Measurements from ENCODE around the gene RNASE8. TPM values are rescaled to one million over a fixed set of nuclear protein-coding genes. Genes with fewer than 3 reads are reported as not detected.

Gene RNASE8
- total and polyA plus RNA-seq, 2 of the 4 experiments (the other 2 are of a cell fraction), result not detected

DNA sequence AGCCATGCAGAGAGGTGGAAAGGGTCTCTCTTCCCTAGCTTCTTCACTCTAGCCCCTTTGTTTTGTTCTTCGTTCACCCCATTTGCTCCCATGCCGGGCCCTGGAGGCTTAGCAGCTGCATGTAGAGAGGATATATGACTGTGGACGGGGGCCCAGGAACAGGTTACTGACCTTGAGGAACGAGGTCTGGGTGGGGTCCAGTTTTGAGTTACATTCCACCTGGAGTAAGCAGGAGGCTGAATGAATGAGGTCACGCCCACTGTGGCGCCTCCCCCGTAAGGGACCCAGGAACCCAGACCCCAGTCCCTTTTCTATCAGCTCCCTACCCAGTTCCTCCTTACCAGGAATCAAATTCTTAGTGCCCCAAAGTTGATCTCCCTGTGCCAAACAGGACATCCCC is 39.3 kb upstream of the RNASE8 start:
- WGBS, 2 experiments (ENCODE audit: extremely low coverage in 2 of 2, insufficient read length in 1 of 2), result 60% methylated on average over 1 of the region's 7 CpGs; no CpG with 5 or more reads in 1 of the 2 experiments
- no peak for DNase-seq
- Histone ChIP-seq H2BK15ac (ENCODE audit: low read depth, low read length) (no peak overlapping the region), H3K14ac (replicated peaks; ENCODE audit: low read depth, low read length) (no peak overlapping the region), H3K4me2 (ENCODE audit: low read depth, low read length) (no peak overlapping the region), H3K4ac (ENCODE audit: low read depth, low read length) (no peak overlapping the region), H3K4me1 (ENCODE audit: control insufficient read depth, insufficient read depth, low read length) (no peaks in the 10 kb centered on the region), H3K4me3 (ENCODE audit: insufficient read depth, low read depth, low read length) (no peak overlapping the region), H2AK9ac (replicated peaks; ENCODE audit: low read depth, low read length, poor library complexity) (no peak overlapping the region), H4K5ac (ENCODE audit: low read depth, low read length) (no peak overlapping the region), H3K56ac (ENCODE audit: extremely low read depth, insufficient read depth, low read length) (no peak overlapping the region), H4K20me1 (ENCODE audit: insufficient read depth, low read length) (no peaks in the 10 kb centered on the region), H3K27ac (ENCODE audit: insufficient read depth, low read length) (no peak overlapping the region), H2BK5ac (ENCODE audit: low read depth, low read length, poor library complexity, severe bottlenecking) (no peak overlapping the region), H3K23ac (ENCODE audit: low read depth, low read length) (no peak overlapping the region), H3K36me3 (ENCODE audit: control insufficient read depth, insufficient read depth, low read length) (no peaks in the 10 kb centered on the region), H2AFZ (replicated peaks; ENCODE audit: low read length, poor library complexity) (no peak overlapping the region), H4K8ac (ENCODE audit: low read depth in 2 of 2, low read length in 2 of 2) (no peak overlapping the region), H2BK20ac (ENCODE audit: low read depth, low read length) (no peak overlapping the region), H2BK120ac (ENCODE audit: low read depth, low read length) (no peak overlapping the region), H2AK5ac (ENCODE audit: low read depth, low read length) (no peak overlapping the region), H3K27me3 (ENCODE audit: control insufficient read depth, insufficient read depth, low read length) (peaks cover 35% of the 10 kb centered on the region), H3K9ac (ENCODE audit: low read depth, low read length) (no peak overlapping the region), H3K79me1 (ENCODE audit: low read depth in 1 of 2, low read length in 2 of 2) (no peaks in the 10 kb centered on the region), H3K9me3 (ENCODE audit: control insufficient read depth, insufficient read depth, low read length) (no peaks in the 10 kb centered on the region), H3K18ac (ENCODE audit: low read depth, low read length) (no peak overlapping the region), H3K9me1 (ENCODE audit: insufficient read depth, low read length) (no peaks in the 10 kb centered on the region), H4K91ac (ENCODE audit: insufficient read depth, low read depth, low read length) (no peak overlapping the region)
- dilution Hi-C loops (cut with HindIII; ENCODE audit: low sequenced_read_pairs, unreplicated experiment) (no loop called here), in situ Hi-C loops (cut with MboI; ENCODE audit: low sequenced_read_pairs) (loop anchor here (5.0 kb wide), 1 partner anchor 84 kb away; the partner anchor contains the start of gene TMEM253), intact Hi-C loops (cut with micrococcal nuclease) (no loop called here)
- TF ChIP-seq FOS (IDR thresholded peaks at IDR 0.05; ENCODE audit: low read depth, low read length), result no peak
- TF ChIP-seq NFE2L2 (IDR thresholded peaks at IDR 0.05; ENCODE audit: low read depth, low read length), result no peak
- TF ChIP-seq SMC3 (IDR thresholded peaks at IDR 0.05; ENCODE audit: low read depth, low read length), result no peak
- no peak for TF ChIP-seq CHD1 (IDR thresholded peaks at IDR 0.05; ENCODE audit: low read depth, low read length)
- TF ChIP-seq CEBPB (IDR thresholded peaks at IDR 0.05; ENCODE audit: low read depth, low read length), result no peak
- no peak for TF ChIP-seq MAZ (IDR thresholded peaks at IDR 0.05; ENCODE audit: borderline replicate concordance, low read depth, low read length)
- TF ChIP-seq, protein P1, sequence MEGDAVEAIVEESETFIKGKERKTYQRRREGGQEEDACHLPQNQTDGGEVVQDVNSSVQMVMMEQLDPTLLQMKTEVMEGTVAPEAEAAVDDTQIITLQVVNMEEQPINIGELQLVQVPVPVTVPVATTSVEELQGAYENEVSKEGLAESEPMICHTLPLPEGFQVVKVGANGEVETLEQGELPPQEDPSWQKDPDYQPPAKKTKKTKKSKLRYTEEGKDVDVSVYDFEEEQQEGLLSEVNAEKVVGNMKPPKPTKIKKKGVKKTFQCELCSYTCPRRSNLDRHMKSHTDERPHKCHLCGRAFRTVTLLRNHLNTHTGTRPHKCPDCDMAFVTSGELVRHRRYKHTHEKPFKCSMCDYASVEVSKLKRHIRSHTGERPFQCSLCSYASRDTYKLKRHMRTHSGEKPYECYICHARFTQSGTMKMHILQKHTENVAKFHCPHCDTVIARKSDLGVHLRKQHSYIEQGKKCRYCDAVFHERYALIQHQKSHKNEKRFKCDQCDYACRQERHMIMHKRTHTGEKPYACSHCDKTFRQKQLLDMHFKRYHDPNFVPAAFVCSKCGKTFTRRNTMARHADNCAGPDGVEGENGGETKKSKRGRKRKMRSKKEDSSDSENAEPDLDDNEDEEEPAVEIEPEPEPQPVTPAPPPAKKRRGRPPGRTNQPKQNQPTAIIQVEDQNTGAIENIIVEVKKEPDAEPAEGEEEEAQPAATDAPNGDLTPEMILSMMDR (conservative IDR thresholded peaks at IDR 0.05; ENCODE audit: low read depth, low read length), result no peak
- TF ChIP-seq BHLHE40 (IDR thresholded peaks at IDR 0.05; ENCODE audit: low read depth, low read length), result no peak
- TF ChIP-seq, protein P2, sequence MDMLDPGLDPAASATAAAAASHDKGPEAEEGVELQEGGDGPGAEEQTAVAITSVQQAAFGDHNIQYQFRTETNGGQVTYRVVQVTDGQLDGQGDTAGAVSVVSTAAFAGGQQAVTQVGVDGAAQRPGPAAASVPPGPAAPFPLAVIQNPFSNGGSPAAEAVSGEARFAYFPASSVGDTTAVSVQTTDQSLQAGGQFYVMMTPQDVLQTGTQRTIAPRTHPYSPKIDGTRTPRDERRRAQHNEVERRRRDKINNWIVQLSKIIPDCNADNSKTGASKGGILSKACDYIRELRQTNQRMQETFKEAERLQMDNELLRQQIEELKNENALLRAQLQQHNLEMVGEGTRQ (IDR thresholded peaks at IDR 0.05; ENCODE audit: low read depth, low read length), result no peak
- no peak for TF ChIP-seq RCOR1 (IDR thresholded peaks at IDR 0.05; ENCODE audit: insufficient replicate concordance, low read length)
- TF ChIP-seq MAFK (IDR thresholded peaks at IDR 0.05; ENCODE audit: low read depth, low read length), result no peak
- TF ChIP-seq, protein P3, sequence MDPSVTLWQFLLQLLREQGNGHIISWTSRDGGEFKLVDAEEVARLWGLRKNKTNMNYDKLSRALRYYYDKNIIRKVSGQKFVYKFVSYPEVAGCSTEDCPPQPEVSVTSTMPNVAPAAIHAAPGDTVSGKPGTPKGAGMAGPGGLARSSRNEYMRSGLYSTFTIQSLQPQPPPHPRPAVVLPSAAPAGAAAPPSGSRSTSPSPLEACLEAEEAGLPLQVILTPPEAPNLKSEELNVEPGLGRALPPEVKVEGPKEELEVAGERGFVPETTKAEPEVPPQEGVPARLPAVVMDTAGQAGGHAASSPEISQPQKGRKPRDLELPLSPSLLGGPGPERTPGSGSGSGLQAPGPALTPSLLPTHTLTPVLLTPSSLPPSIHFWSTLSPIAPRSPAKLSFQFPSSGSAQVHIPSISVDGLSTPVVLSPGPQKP (IDR thresholded peaks at IDR 0.05; ENCODE audit: borderline replicate concordance, low read depth, low read length), result no peak
- TF ChIP-seq RFX5 (IDR thresholded peaks at IDR 0.05; ENCODE audit: low read depth, low read length), result no peak
- ChIA-PET CTCF (interaction anchor here (1.0 kb wide), 1 partner anchor 13 kb away, joined by 4 read pairs; no protein-coding TSS in a partner anchor), POLR2A (ENCODE audit: unreplicated experiment) (no interaction called here)
- no TSS peak for BruUV-seq (replicated peaks)
- no peak for ATAC-seq (ENCODE audit: low read depth)
